HEK293 (cell line): ENCODE results near the gene SLC49A3.
A peak's percentile ranks its signal among the peaks of the same experiment; 100 is the strongest.

Experiments
- CTCF ChIA-PET: fragments of 350-600 bp; formaldehyde crosslinking; extraction: SDS; loops from one replicate; lab custom pipeline; 2021; ENCODE audit warnings: antibody characterized with exemption; lab: Yijun Ruan, JAX
- POLR2A ChIA-PET: fragments of 300-600 bp; formaldehyde crosslinking; extraction: SDS; loops from one replicate; lab custom pipeline; 2020; ENCODE audit warnings: antibody characterized with exemption, inconsistent platforms; lab: Yijun Ruan, JAX
- H3K27ac ChIP-seq: fragments of 200-500 bp; sonication (Bioruptor generic); 2 replicates; pipeline ENCODE4 v1.5.1; 2014; ENCODE audit warnings: low read depth, low read length, control low read depth, inconsistent platforms; ENCODE audit errors: extremely low read depth
- H3K36me3 ChIP-seq, 2 experiments: fragments of 200-500 bp in 1 of 2; sonication (Bioruptor generic) in 1 of 2; 1 replicate in 1 of 2; 2 replicates in 1 of 2; pipeline ENCODE4 v1.5.1; 2014 to 2017; ENCODE audit warnings: inconsistent platforms in 2 of 2, low read length in 2 of 2; ENCODE audit not compliant: control insufficient read depth in 2 of 2, insufficient read depth in 1 of 2
- H3K4me1 ChIP-seq: fragments of 200-500 bp; sonication (Bioruptor generic); 2 replicates; pipeline ENCODE4 v1.5.1; 2014; ENCODE audit warnings: mild to moderate bottlenecking, low read length, inconsistent platforms; ENCODE audit not compliant: control insufficient read depth, insufficient read depth
- H3K4me3 ChIP-seq: 2 replicates; pipeline ENCODE4 v1.5.1; 2011; ENCODE audit warnings: low read depth, mild to moderate bottlenecking, control low read depth, low read length, moderate library complexity
- H3K9me3 ChIP-seq: fragments of 200-500 bp; sonication (Bioruptor generic); 2 replicates; pipeline ENCODE4 v1.5.1; 2014; ENCODE audit warnings: low read depth, low read length, inconsistent platforms; ENCODE audit not compliant: control insufficient read depth, insufficient read depth
- GLIS1 ChIP-seq: fragments of 450-650 bp; formaldehyde crosslinking; IDR thresholded peaks from 2 replicates; pipeline ENCODE4 v1.5.1; 2016; ENCODE audit warnings: missing biosample characterization, missing genetic modification characterization
- GLIS2 ChIP-seq: fragments of 450-650 bp; formaldehyde crosslinking; IDR thresholded peaks from 2 replicates; pipeline ENCODE4 v1.5.1; 2016; ENCODE audit warnings: missing biosample characterization, missing genetic modification characterization
- MEIS1 ChIP-seq: sonication (generic); formaldehyde crosslinking; IDR thresholded peaks from 2 replicates; pipeline ENCODE4 v1.8.1; 2022; ENCODE audit warnings: missing genetic modification reagents, mild to moderate bottlenecking, borderline replicate concordance
- OVOL3 ChIP-seq: fragments of 450-650 bp; formaldehyde crosslinking; IDR thresholded peaks from 2 replicates; pipeline ENCODE4 v1.5.1; 2016; ENCODE audit warnings: missing biosample characterization, missing genetic modification characterization
- SCRT2 ChIP-seq: fragments of 450-650 bp; formaldehyde crosslinking; IDR thresholded peaks from 2 replicates; pipeline ENCODE4 v1.5.1; 2016; ENCODE audit warnings: missing biosample characterization, missing genetic modification characterization
- ZFHX2 ChIP-seq: fragments of 450-650 bp; formaldehyde crosslinking; conservative IDR thresholded peaks from 2 replicates; pipeline ENCODE4 v1.5.1; 2016; ENCODE audit warnings: missing biosample characterization, missing genetic modification characterization
- ZFP3 ChIP-seq: fragments of 450-650 bp; formaldehyde crosslinking; IDR thresholded peaks from 2 replicates; pipeline ENCODE4 v1.5.1; 2016; ENCODE audit warnings: low read depth, missing biosample characterization, missing genetic modification characterization
- ZFP41 ChIP-seq: fragments of 450-650 bp; formaldehyde crosslinking; IDR thresholded peaks from 2 replicates; pipeline ENCODE4 v1.5.1; 2016; ENCODE audit warnings: missing biosample characterization, missing genetic modification characterization, borderline replicate concordance
- ZIC2 ChIP-seq: fragments of 450-650 bp; formaldehyde crosslinking; IDR thresholded peaks from 2 replicates; pipeline ENCODE4 v1.5.1; 2016; ENCODE audit warnings: missing biosample characterization, missing genetic modification characterization
- ZNF138 ChIP-seq: fragments of 450-650 bp; formaldehyde crosslinking; IDR thresholded peaks from 2 replicates; pipeline ENCODE4 v1.5.1; 2016; ENCODE audit warnings: missing biosample characterization, missing genetic modification characterization, borderline replicate concordance
- ZNF266 ChIP-seq: fragments of 450-650 bp; formaldehyde crosslinking; IDR thresholded peaks from 2 replicates; pipeline ENCODE4 v1.5.1; 2016; ENCODE audit warnings: missing biosample characterization, missing genetic modification characterization, low read depth
- ZNF394 ChIP-seq: fragments of 450-650 bp; formaldehyde crosslinking; IDR thresholded peaks from 2 replicates; pipeline ENCODE4 v1.5.1; 2016; ENCODE audit warnings: missing biosample characterization, missing genetic modification characterization, mild to moderate bottlenecking, moderate library complexity, borderline replicate concordance
- ZNF610 ChIP-seq: fragments of 450-650 bp; formaldehyde crosslinking; IDR thresholded peaks from 2 replicates; pipeline ENCODE4 v1.5.1; 2016; ENCODE audit warnings: missing biosample characterization, missing genetic modification characterization, borderline replicate concordance
- ZNF707 ChIP-seq: fragments of 450-650 bp; formaldehyde crosslinking; IDR thresholded peaks from 2 replicates; pipeline ENCODE4 v1.5.1; 2016; ENCODE audit warnings: missing biosample characterization, missing genetic modification characterization
- ZNF76 ChIP-seq: fragments of 450-650 bp; formaldehyde crosslinking; IDR thresholded peaks from 2 replicates; pipeline ENCODE4; 2016; ENCODE audit warnings: low read depth, missing biosample characterization, missing genetic modification characterization, borderline replicate concordance
- ZNF768 ChIP-seq: fragments of 450-650 bp; formaldehyde crosslinking; IDR thresholded peaks from 2 replicates; pipeline ENCODE4 v1.5.1; 2018; ENCODE audit warnings: missing biosample characterization, mild to moderate bottlenecking, missing genetic modification characterization
- ZNF791 ChIP-seq: fragments of 450-650 bp; formaldehyde crosslinking; IDR thresholded peaks from 2 replicates; pipeline ENCODE4 v1.5.1; 2016; ENCODE audit warnings: missing biosample characterization, missing genetic modification characterization
- ZNF830 ChIP-seq: fragments of 450-650 bp; IDR thresholded peaks from 2 replicates; pipeline ENCODE4 v1.5.0; 2018; ENCODE audit warnings: missing biosample characterization, missing genetic modification characterization, low read depth, mild to moderate bottlenecking, moderate library complexity
- ZNF837 ChIP-seq: fragments of 450-650 bp; formaldehyde crosslinking; IDR thresholded peaks from 2 replicates; pipeline ENCODE4 v1.5.1; 2016; ENCODE audit warnings: missing biosample characterization, missing genetic modification characterization
- TF ChIP-seq, protein P1 (sequence below): fragments of 450-650 bp; formaldehyde crosslinking; IDR thresholded peaks from 2 replicates; pipeline ENCODE4 v1.5.1; 2017; ENCODE audit warnings: missing biosample characterization, missing genetic modification characterization
- TF ChIP-seq, protein P2 (sequence below): fragments of 450-650 bp; formaldehyde crosslinking; IDR thresholded peaks from 2 replicates; pipeline ENCODE4 v1.5.0; 2017; ENCODE audit warnings: missing biosample characterization, missing genetic modification characterization, borderline replicate concordance
- TF ChIP-seq, protein P3 (sequence below): fragments of 450-650 bp; formaldehyde crosslinking; IDR thresholded peaks from 2 replicates; pipeline ENCODE4 v1.5.1; 2016; ENCODE audit warnings: missing biosample characterization, missing genetic modification characterization, low read depth
- TF ChIP-seq, protein P4 (sequence below): fragments of 450-650 bp; formaldehyde crosslinking; IDR thresholded peaks from 2 replicates; pipeline ENCODE4 v1.5.1; 2016; ENCODE audit warnings: missing biosample characterization, missing genetic modification characterization

The SLC49A3 gene

DNA sequence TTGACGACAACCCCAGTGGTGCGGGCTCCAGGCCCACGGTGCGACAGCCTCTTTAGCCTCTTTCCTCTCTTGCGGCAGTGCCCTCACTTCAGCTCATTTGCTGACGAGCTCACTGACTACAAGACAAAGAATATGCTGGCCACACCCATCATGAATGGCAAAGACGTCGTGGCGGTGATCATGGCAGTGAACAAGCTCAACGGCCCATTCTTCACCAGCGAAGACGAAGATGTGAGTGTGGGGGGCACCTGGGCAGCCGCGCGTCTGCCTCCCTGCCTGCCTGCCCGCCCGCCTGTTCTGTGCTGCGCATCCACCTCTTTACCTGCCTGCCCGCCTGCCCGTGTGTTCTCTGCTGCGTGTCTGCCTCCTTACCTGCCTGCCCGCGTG is 54.4 kb downstream of the SLC49A3 start:
- POLR2A ChIA-PET: no interaction called here
- TF ChIP-seq SCRT2: no peak
- TF ChIP-seq ZNF394 (tag by site-specific recombination): no peak
- TF ChIP-seq, protein P1, sequence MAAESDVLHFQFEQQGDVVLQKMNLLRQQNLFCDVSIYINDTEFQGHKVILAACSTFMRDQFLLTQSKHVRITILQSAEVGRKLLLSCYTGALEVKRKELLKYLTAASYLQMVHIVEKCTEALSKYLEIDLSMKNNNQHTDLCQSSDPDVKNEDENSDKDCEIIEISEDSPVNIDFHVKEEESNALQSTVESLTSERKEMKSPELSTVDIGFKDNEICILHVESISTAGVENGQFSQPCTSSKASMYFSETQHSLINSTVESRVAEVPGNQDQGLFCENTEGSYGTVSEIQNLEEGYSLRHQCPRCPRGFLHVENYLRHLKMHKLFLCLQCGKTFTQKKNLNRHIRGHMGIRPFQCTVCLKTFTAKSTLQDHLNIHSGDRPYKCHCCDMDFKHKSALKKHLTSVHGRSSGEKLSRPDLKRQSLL: no peak
- TF ChIP-seq ZFP41 (tag by site-specific recombination): no peak
- no peak for TF ChIP-seq ZNF768
- H3K36me3 ChIP-seq: no peaks in the 10 kb centered on the region
- no peaks in the 10 kb centered on the region for H3K4me1 ChIP-seq
- CTCF ChIA-PET: no interaction called here
- H3K9me3 ChIP-seq: no peaks in the 10 kb centered on the region
- no peak overlapping the region for H3K27ac ChIP-seq
- no peak overlapping the region for H3K4me3 ChIP-seq

DNA sequence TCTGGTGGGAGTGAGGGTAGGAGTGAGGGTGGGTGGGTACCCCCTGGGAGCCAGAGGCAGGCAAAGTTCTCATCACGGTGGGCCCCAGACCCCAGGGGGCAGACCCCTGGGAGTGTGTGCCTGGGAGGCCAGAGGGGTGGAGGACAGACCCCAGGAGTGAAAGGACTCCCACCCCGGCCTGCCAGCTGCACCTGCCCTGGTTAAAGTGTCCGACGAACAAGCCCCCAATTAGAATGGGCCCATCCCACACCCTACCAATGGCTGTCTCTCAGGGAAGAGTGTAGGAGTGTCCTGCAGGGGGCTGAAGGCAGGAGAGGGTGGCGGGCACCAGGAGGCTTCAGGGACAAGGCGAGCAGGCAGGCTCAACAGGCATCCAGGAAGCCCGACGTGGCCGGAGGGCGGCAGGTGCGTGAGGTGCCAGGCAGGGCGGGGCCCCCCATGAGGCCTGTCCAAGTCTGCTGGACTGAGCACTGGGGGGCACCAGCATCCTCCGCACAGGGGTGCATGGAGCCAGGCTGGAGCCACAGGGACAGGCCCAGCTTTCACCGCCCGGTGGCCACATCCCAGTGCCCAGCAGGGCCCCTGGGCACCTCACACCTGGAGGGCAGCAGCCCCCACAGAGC is 54.9 kb downstream of the SLC49A3 start:
- no peak overlapping the region for H3K27ac ChIP-seq
- ChIA-PET CTCF (no interaction called here), POLR2A (no interaction called here)
- H3K9me3 ChIP-seq: no peaks in the 10 kb centered on the region
- no peaks in the 10 kb centered on the region for H3K36me3 ChIP-seq
- no peaks in the 10 kb centered on the region for H3K4me1 ChIP-seq
- peak; percentile 50 for TF ChIP-seq GLIS1 (tag by site-specific recombination)
- TF ChIP-seq, protein P2, sequence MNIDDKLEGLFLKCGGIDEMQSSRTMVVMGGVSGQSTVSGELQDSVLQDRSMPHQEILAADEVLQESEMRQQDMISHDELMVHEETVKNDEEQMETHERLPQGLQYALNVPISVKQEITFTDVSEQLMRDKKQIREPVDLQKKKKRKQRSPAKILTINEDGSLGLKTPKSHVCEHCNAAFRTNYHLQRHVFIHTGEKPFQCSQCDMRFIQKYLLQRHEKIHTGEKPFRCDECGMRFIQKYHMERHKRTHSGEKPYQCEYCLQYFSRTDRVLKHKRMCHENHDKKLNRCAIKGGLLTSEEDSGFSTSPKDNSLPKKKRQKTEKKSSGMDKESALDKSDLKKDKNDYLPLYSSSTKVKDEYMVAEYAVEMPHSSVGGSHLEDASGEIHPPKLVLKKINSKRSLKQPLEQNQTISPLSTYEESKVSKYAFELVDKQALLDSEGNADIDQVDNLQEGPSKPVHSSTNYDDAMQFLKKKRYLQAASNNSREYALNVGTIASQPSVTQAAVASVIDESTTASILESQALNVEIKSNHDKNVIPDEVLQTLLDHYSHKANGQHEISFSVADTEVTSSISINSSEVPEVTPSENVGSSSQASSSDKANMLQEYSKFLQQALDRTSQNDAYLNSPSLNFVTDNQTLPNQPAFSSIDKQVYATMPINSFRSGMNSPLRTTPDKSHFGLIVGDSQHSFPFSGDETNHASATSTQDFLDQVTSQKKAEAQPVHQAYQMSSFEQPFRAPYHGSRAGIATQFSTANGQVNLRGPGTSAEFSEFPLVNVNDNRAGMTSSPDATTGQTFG (tag by site-specific recombination): no peak
- TF ChIP-seq ZNF610 (tag by site-specific recombination): no peak
- TF ChIP-seq ZNF266 (tag by site-specific recombination): no peak
- TF ChIP-seq ZFHX2 (tag by site-specific recombination): no peak
- TF ChIP-seq ZIC2 (tag by site-specific recombination): peak; percentile 50
- TF ChIP-seq GLIS2 (tag by site-specific recombination): peak; percentile 39; the same call in 1 of the 2 replicates
- H3K4me3 ChIP-seq: no peak overlapping the region

DNA sequence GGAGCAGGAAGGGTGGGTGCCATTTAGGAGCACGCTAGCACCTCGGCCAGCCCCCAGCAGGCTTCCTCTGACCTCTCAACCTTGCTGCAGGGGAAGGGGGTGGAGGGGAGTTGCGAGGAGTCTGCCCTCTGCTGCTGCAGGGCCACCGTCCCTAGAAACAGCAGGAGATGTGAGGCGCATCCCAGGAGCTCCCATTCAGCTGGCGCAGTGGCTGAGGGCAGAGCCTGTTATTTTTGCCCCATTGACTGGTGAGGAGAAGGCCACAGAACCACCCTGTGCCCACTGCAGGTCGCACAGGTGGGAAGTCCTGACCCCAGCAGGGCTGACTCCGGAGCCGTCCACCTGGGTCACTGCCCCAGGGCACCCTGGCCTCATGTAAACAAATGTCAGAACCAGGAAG is 55.5 kb downstream of the SLC49A3 start:
- Histone ChIP-seq H3K9me3 (no peaks in the 10 kb centered on the region), H3K4me1 (no peaks in the 10 kb centered on the region), H3K36me3 (no peaks in the 10 kb centered on the region), H3K4me3 (no peak overlapping the region), H3K27ac (no peak overlapping the region)
- no peak for TF ChIP-seq ZNF266 (tag by site-specific recombination)
- TF ChIP-seq, protein P3, sequence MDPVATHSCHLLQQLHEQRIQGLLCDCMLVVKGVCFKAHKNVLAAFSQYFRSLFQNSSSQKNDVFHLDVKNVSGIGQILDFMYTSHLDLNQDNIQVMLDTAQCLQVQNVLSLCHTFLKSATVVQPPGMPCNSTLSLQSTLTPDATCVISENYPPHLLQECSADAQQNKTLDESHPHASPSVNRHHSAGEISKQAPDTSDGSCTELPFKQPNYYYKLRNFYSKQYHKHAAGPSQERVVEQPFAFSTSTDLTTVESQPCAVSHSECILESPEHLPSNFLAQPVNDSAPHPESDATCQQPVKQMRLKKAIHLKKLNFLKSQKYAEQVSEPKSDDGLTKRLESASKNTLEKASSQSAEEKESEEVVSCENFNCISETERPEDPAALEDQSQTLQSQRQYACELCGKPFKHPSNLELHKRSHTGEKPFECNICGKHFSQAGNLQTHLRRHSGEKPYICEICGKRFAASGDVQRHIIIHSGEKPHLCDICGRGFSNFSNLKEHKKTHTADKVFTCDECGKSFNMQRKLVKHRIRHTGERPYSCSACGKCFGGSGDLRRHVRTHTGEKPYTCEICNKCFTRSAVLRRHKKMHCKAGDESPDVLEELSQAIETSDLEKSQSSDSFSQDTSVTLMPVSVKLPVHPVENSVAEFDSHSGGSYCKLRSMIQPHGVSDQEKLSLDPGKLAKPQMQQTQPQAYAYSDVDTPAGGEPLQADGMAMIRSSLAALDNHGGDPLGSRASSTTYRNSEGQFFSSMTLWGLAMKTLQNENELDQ (tag by site-specific recombination): no peak
- no peak for TF ChIP-seq ZFP3 (tag by site-specific recombination)
- TF ChIP-seq MEIS1 (CRISPR knock-in tag): no peak
- no peak for TF ChIP-seq ZNF830 (tag by site-specific recombination)
- TF ChIP-seq, protein P4, sequence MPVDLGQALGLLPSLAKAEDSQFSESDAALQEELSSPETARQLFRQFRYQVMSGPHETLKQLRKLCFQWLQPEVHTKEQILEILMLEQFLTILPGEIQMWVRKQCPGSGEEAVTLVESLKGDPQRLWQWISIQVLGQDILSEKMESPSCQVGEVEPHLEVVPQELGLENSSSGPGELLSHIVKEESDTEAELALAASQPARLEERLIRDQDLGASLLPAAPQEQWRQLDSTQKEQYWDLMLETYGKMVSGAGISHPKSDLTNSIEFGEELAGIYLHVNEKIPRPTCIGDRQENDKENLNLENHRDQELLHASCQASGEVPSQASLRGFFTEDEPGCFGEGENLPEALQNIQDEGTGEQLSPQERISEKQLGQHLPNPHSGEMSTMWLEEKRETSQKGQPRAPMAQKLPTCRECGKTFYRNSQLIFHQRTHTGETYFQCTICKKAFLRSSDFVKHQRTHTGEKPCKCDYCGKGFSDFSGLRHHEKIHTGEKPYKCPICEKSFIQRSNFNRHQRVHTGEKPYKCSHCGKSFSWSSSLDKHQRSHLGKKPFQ: no peak
- no peak for TF ChIP-seq ZNF791
- no peak for TF ChIP-seq ZNF837 (tag by site-specific recombination)
- TF ChIP-seq ZNF138 (tag by site-specific recombination): no peak
- no peak for TF ChIP-seq ZNF76
- TF ChIP-seq ZNF707 (tag by site-specific recombination): no peak
- TF ChIP-seq OVOL3: no peak
- CTCF ChIA-PET: no interaction called here
- POLR2A ChIA-PET: no interaction called here
